RWPE2 (cell line): Measurements from ENCODE around the gene GPATCH8.
A peak's percentile ranks its signal among the peaks of the same experiment; 100 is the strongest.

ENCODE experiments used
- ATAC-seq: fragments of 200-7000 bp; cut with Tn5 transposase; 3 replicates; pipeline ENCODE4 v1.9.1; 2021; ENCODE audit warnings: low read depth
- DNase-seq: peaks from one replicate; pipeline ENCODE4 v3.0.0-alpha.2; 2020; ENCODE audit warnings: low spot score
- H3K27ac ChIP-seq: fragments of 450-650 bp; 2 replicates; pipeline ENCODE4 v1.5.1; 2017; ENCODE audit warnings: mild to moderate bottlenecking; ENCODE audit not compliant: poor library complexity, severe bottlenecking
- H3K27me3 ChIP-seq: fragments of 250-450 bp; sonication (Bioruptor Pico); 2 replicates; pipeline ENCODE4 v1.5.1; 2021; ENCODE audit warnings: mild to moderate bottlenecking, moderate library complexity; ENCODE audit not compliant: insufficient read depth, poor library complexity, severe bottlenecking
- H3K36me3 ChIP-seq: fragments of 250-450 bp; sonication (Bioruptor Pico); 2 replicates; pipeline ENCODE4 v1.5.1; 2020; ENCODE audit warnings: low read depth, mild to moderate bottlenecking, moderate library complexity
- H3K4me1 ChIP-seq: fragments of 250-450 bp; sonication (Bioruptor Pico); 2 replicates; pipeline ENCODE4 v1.5.1; 2021; ENCODE audit warnings: mild to moderate bottlenecking, moderate library complexity; ENCODE audit not compliant: insufficient read depth, poor library complexity, severe bottlenecking
- H3K4me3 ChIP-seq: fragments of 250-450 bp; sonication (Bioruptor Pico); 2 replicates; pipeline ENCODE4 v1.5.1; 2021; ENCODE audit warnings: mild to moderate bottlenecking, moderate library complexity; ENCODE audit not compliant: severe bottlenecking
- H3K9me3 ChIP-seq: fragments of 250-450 bp; sonication (Bioruptor Pico); 2 replicates; pipeline ENCODE4 v1.5.1; 2021; ENCODE audit warnings: mild to moderate bottlenecking, moderate library complexity; ENCODE audit not compliant: severe bottlenecking
- CTCF ChIP-seq: fragments of 450-650 bp; IDR thresholded peaks from one replicate; pipeline ENCODE4 v1.5.1; 2017; ENCODE audit warnings: mild to moderate bottlenecking, moderate library complexity; ENCODE audit not compliant: poor library complexity, severe bottlenecking

The GPATCH8 gene

GRCh38 chr17:44424828-44425461, 78.3 kb downstream of the GPATCH8 start:
- no peak overlapping the region for H3K27ac ChIP-seq
- H3K4me1 ChIP-seq: no peaks in the 10 kb centered on the region
- no peaks in the 10 kb centered on the region for H3K9me3 ChIP-seq
- TF ChIP-seq CTCF: no peak
- ATAC-seq (no peak), DNase-seq (no peak)
- H3K27me3 ChIP-seq: no peaks in the 10 kb centered on the region
- peaks cover 62% of the 10 kb centered on the region for H3K36me3 ChIP-seq
- no peak overlapping the region for H3K4me3 ChIP-seq

GRCh38 chr17:44417553-44417952, 85.7 kb downstream of the GPATCH8 start:
- DNase-seq (no peak), ATAC-seq (peak; percentile 99)
- H3K4me1 ChIP-seq: peaks cover 8% of the 10 kb centered on the region
- no peaks in the 10 kb centered on the region for H3K27me3 ChIP-seq
- H3K4me3 ChIP-seq: no peak overlapping the region
- H3K9me3 ChIP-seq: no peaks in the 10 kb centered on the region
- peaks cover 48% of the 10 kb centered on the region for H3K36me3 ChIP-seq
- peak overlapping the region; percentile 10 for H3K27ac ChIP-seq
- TF ChIP-seq CTCF: no peak

GRCh38 chr17:44416558-44417289, 86.5 kb downstream of the GPATCH8 start:
- H3K36me3 ChIP-seq: peaks cover 41% of the 10 kb centered on the region
- H3K4me3 ChIP-seq: no peak overlapping the region
- ATAC-seq: no peak
- no peaks in the 10 kb centered on the region for H3K27me3 ChIP-seq
- no peak for TF ChIP-seq CTCF
- no peak for DNase-seq
- peaks cover 8% of the 10 kb centered on the region for H3K4me1 ChIP-seq
- H3K27ac ChIP-seq: peak overlapping the region; percentile 10
- no peaks in the 10 kb centered on the region for H3K9me3 ChIP-seq

GRCh38 chr17:44414394-44415155, 88.6 kb downstream of the GPATCH8 start:
- Histone ChIP-seq H3K9me3 (no peaks in the 10 kb centered on the region), H3K36me3 (peaks cover 34% of the 10 kb centered on the region)
- TF ChIP-seq CTCF: no peak

More at GRCh38 chr17:44414394-44415155, 88.6 kb downstream of the GPATCH8 start:
- Histone ChIP-seq H3K27me3 (no peaks in the 10 kb centered on the region), H3K27ac (no peak overlapping the region), H3K4me1 (peaks cover 8% of the 10 kb centered on the region), H3K4me3 (no peak overlapping the region)
- DNase-seq (no peak), ATAC-seq (no peak)
